Activated CD8-positive, alpha-beta memory T cell treated with anti-CD3 and anti-CD28 coated beads for 48 hours (primary cell): Measurements from ENCODE around the gene VAV3.

Experiments used
- DNase-seq, 3 experiments: peaks; one replicate each; pipeline ENCODE4 v3.0.0-alpha.2; 2020; ENCODE audit warnings: low read depth in 2 of 3, low spot score in 2 of 3

The VAV3 gene

DNA sequence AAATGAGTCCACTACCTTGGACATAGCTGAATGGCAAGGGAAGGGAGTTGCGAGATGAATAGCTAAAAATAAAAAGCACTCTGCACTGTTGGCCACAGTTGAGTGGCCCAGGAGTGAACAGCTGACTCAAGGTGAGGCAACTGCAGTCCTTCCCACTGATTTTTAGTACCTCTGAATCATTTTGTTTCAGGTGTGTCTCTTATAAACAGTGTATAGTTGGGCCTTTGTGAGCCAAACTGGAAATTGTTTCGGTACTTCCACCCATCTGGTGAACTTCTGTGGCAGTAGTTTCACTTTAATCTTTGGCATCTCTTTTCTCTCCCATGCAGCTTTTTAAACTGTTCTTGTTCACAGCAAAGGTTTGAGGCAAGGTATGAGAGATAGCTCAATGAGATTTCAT lies 122.7 kb downstream of the VAV3 start:
- no peak for DNase-seq

DNA sequence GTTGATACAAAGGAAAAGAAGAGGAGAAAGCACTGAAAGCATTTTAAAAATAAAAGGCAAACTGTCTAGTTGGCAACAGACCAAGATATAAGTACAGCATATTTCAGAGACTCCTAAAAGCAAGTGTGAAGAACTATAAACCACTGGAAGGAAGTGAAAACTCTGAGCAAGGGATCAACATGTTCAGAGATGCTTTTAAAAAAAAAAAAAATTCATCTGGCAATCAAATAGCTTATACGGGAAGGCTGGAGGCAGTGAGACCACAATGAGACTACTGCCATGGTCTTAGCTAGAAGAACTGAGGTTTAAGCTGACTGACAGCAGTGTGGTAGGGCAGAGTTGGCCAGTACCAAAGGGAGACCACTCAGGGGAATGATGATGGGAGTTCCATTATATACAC lies 124.3 kb downstream of the VAV3 start:
- DNase-seq, result no peak

DNA sequence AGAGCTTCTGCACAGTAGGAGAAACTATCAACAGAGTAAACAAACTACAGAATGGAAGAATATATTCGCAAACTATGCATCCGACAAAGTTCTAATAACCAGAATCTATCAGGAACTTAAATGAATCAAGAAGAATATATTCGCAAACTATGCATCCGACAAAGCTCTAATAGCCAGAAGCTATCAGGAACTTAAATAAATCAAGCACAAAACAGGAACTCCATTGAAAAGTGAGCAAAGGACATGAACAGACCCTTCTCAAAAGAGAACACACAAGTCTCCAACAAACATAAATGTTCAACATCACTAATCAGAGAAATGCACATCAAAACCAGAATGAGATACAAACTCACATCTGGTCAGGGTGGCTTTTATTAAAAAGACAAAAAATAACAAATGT lies 126.9 kb downstream of the VAV3 start:
- no peak for DNase-seq

DNA sequence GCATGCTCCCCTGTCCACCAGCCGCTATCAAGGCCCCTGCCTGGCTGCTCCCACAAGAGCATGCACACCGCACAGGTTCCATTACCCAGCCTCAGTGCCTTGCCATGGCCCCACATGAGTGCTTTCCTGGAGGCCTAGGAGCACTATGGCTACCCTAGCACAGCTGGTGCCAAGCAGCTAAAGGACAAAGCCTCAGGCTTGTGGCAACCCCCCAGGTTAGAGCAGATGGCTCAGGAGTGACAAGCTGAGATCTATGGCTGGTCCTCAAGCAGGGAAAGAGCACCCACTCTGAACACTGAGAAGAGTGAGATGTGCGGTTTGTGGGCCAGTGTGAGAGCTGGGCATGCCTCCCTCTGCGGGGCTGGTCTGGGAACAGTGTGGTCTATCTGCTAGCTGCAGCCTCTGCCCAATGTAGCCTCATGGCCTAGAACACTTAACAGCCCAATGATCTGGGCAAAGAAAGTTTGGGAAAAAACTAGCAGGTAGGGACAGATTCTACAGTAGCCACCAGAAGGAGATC lies 129.8 kb downstream of the VAV3 start:
- no peak for DNase-seq

DNA sequence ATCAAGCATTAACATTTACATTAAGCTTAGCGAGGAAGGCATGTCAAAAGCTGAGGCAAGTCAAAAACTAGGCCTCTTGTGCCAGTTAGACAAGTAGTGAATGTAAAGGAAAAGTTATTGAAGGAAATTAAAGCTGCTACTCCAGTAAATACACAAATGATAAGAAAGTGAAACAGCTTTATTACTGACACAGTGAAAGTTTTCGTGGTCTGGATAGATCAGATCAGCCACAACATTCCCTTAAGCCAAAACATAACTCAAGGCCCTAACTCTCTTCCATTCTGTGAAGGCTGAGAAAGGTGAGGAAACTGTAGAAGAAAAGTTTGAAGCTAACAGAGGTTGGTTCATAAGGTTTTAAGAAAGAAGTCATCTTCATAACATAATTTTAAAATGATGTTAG lies 131.9 kb downstream of the VAV3 start:
- no peak for DNase-seq

DNA sequence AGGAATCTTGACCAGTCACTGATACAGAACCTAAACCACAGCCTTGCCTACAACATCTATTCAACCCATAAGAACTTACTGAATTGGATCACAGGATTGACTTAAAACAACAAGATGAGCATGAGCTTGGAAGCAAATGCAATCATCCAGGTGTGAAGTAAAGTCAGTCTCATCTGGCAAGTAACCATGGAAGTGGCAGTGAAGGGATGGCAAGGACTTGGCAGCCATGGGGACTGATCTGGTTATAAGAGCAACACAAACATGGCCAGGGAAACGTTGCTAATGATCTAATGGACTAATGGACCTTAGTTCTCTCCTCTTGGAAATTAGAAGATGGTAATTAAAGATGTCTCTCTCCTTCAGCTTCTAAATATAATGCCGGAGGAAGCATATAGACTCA lies 133.1 kb downstream of the VAV3 start:
- DNase-seq, result no peak

DNA sequence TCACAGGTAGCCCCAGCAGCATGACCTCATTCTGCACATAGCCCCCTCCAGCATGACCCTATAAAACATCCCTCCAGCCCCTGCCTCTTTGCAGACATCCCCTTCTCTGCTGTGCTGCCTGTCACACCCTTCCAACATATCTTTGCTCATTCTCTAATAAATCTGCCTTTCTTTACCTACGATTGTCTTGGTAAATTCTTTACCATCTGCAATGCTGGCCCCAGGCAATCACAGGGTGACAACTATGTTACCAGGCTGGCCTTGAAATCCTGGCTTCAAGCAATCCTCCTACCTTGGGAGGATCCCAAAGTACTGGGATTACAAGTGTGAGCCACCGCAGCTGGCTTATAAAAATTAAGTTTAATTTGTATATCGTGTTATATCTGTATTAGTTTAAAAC lies 134.5 kb downstream of the VAV3 start:
- no peak for DNase-seq

DNA sequence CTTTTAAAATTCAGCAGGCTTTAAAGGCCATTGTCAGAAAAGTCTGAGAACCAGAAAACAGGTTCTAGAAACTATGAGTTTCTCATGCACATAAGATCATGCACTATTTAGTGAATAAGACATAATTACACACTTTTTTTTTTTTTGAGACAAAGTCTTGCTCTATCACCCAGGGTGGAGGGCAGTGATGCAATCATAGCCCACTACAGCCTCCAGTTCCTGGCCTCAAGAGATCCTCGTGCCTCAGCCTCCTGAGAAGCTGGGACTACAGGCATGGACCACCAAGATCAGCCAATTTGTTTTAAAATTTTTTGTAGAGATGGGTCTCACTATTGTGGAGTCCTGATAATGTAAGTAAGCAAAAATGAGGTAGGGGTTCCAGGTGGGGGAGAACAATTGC lies 134.9 kb downstream of the VAV3 start:
- no peak for DNase-seq

DNA sequence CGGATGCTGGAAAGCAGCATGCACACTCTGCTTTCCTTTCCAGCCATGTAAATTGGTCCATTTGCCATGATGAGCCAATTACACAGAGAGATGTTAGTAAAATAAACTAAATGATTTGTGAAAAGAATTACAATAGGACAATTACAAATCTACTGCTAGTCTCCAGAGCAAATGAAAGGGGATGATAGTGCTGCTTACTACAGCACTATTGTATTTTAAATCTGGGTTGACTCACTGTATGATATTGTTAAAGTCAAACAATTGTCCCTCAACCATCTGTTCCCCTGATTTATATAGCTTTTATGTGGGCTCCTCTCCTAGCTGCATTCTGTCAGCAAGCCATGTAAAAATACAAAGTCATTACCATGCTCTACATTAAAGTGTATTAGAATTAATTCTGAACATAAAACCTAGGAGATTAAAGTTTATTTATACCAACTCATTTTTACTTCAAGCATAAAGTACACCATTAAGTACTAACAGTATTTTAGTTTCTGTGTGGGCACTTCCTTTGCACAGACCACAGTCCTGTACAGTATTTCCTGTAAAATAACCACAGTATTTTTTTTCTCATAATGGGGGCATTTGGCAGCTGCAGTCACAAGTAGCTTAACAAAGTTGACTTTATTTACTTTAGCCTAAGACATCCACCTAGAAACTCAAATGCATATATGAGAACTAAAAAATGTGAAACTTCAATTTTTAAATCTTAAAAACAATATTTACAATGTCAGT lies 135.8 kb downstream of the VAV3 start:
- no peak for DNase-seq

DNA sequence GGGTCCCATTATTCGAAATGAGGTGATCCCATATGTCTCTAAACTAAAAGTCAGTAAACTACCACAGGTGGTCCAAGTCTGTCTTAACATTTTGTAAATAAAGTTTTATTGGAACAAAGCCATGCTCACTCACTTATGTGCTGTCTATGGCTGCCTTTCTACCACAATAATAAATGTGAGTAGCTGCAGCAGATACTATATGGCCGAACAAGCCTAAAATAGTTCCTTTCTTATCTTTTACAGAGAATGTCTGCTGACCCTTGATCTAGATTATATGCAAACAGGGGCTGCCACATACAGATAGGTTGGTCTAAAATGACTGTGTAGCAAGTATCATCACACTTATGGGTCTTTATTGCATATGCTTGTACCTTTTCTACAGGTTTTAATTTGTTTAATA lies 140.0 kb downstream of the VAV3 start:
- no peak for DNase-seq

DNA sequence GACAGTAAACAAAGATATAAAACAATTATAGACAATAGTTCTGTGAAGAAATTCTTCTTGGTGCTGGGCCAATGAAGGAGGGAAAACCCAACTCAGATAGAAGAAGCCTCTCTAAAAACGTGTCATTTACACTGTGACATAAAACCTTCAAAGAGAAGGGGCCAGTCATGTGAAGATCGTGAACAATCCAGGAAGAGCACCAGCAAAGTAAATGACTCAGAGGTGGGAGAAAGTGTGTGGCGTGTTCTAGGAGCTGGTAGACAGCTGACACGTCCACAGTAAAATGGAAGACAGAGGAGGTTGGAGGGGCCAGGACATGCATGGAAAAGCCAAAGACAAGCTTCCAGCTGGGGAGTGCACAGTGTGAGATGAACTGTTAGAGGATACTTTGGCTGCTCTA lies 143.6 kb downstream of the VAV3 start:
- no peak for DNase-seq

DNA sequence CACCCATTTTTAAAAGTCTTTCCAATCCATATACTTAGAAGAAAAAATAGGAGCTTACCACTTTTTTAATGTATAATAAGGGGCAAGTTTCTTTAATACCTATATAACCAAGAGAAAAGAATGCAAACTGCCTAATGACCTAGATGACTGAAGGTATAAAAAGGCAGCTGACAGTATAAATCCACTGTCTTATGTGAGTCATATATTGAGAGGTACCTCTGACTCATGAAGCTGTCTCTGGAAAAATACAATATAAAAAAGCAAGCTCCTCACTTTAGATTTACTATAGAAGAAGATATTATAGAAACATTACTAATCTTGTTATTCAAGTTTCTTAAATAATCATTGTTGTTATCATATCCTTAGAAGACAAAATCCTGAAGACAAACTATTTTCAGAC lies 144.2 kb downstream of the VAV3 start:
- DNase-seq, result no peak

DNA sequence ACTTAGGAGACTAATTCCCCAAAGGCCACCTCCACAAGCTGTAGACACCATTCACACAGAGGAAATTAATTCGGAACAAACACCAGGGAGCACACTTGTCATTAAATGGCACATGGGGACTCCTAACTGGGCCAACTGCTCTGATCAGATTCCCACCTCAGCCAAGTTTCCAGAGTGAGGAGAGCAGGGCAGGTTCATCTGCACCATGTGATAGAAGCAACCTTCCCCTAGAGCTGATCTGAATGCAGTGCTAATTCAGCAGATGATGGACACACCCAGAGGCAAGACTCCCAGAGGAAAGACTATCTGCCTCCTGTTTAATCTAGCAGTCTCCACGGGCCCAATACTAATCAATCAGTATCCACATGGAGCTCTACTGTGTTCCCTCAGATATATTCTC lies 147.0 kb downstream of the VAV3 start:
- DNase-seq, result no peak

DNA sequence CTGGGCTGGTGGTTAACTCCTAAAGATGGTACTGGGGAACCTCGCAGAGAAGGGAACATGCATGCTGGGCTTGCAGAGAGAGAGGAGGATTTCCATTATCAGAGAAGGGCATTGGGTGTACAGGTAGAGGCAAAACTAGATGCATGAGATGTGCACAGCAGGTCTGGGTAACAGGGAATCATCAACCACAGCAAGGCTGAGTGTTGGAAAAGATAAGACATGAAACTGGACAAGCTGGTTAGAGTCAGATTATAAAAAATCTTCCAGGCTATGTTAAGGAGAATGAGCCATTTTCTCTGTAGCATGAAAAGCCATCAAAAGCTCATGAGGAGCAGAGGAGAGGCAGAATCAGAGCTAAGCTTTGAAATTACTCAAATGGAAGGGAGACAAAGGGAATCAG lies 147.8 kb downstream of the VAV3 start:
- DNase-seq, result no peak

DNA sequence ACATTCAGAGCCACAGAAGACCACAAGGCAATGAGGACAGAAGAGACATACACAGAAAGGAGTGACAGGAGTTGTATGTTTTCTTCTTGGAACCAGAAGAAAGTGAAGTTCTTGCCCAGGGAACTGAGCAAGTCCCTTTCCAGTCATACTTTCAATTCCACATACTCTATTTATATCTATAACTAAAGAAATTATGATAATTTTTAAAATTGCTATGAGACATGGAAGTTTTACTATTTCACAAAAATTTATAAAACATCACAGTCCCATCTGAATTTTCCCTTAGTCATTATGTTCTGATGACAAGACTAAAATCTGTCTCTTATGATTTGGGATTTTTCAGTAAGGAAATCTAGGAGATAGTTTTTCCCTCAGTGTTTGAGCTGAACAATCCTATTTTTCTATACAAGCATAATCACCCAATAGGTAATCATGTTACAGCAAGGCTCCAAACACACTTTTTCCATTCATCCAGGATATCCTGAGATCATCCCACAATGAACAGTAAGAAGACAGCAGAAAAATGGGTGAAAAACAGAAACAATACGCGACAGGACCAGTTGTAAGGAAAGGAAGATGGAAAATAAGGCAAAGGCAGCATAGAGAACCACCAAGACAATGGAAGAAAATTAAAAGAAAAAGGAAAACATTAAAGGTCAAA lies 154.6 kb downstream of the VAV3 start:
- no peak for DNase-seq

DNA sequence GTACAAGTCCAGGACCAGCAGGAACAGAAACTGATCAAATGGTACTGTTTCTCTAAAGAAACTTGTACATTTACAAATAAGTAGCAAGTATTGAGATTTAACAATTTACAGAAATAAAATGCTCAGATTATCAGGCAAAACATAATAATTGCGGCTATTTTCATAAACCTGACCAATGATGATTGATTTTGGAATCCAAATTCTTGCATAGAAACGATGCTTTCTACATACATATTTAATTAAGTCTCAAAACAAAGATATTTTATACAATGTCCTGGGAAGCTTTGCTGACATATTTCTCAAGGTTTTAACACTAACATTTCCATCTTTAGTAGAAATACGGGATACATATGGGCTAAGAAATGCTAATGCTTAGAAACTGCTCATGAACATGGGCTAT lies 157.1 kb downstream of the VAV3 start:
- DNase-seq, result no peak

DNA sequence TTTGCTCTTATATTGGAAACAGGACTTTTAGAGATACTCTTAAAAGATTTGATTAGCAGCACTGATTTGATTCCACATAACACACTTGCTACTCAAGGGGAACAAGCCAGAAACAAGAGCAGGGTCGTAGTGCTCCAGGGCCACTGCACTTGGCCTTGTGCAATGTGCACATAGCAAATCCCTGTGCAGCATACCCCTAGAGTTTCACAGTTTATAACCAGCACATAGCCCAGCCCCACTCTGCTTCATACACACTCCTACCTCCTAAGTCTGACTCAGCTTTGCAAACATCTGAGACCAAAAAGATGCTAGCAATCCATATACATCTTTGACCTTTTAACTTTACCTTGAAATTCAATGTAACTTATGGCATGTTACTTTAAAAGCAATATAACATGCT lies 157.6 kb downstream of the VAV3 start:
- no peak for DNase-seq

DNA sequence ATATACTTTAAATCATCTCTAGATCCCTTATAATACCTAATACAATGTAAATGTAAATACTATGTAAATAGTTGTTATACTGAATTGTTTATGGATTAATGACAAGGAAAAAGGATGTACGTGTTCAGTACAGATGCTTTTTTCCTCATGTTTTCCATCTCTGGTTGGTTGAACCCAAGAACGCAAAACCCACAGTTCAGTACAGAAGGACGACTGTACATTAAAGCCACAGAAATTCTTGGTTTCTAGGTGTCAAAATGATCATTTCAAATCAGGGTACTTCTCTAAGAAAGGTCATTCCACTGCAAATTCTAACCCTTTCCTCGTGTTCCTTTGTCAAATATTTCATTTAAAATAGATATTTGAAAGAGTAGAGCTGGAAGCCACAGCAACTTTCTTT lies 158.1 kb downstream of the VAV3 start:
- DNase-seq, result no peak

DNA sequence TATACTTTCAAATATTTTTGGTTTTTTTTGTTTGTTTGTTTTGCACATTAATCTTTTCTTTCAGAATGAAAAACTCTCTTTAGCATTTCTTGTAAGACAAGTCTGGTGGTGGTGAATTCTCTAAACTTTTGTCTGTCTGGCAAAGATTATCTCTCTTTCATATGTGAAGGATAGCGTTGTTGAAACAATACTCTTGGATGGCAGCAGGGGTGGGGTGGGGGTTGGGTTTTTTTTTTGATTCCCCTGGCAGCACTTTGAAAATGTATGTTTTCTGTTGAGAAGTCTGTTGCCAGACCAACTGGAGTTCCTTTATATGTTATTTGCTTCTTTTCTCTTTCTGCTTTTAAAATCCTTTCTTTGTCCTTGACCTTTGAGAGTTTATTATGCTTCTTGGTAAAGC lies 160.2 kb downstream of the VAV3 start:
- DNase-seq, result no peak

DNA sequence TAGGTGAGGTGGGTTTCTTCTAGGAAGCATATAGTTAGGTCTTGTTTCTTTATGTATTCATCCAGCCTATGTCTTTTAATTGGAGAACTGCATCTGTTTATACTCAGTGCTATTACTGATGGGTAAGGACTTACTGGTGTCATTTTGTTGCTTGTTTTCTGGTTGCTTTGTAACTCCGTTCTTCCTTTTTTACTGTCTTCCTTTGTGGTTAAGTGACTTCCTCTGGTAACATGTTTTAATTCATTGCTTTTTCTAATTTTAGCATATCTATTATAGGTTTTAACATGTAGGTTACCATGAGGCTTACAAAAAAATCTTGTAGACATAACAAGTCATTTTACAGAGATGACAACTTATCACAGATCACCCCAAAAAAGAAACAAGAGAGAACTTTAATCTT lies 160.8 kb downstream of the VAV3 start:
- DNase-seq, result no peak

DNA sequence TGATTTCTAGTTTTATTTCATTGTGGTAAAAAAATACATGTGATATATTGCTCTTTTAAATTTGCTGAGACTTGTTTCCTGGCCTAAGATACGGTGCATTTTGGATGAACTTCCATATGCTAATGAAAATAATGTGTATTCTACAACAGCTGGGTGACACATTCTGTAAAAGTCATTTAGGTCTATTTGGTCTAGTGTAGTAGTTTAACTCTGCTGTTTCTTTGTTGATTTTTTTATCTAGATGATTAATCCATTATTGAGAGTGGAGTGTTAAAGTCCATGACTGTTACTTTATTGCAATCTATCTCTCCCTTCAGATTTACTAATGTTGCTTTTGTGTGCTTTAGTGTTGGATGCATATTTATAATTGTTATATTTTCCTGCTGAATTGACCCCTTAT lies 161.4 kb downstream of the VAV3 start:
- no peak for DNase-seq

DNA sequence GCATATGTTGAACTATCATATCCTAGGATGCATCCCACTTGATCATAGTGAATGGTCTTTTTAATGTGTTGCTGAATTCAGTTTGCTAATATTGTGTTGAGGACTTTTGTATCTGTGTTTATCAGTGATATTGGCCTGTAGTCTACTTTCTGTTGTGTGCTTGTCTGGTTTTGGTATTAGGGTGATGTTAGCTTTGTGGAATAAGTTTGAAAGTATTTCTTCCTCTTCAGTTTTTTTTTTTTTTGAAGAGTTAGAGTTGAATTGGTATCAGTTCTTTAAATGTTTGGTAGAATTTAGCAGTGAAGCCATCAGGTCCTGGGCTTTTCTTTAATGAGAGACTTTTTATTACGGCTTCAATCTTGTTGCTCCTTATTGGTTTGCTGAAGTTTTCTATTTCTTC lies 162.3 kb downstream of the VAV3 start:
- no peak for DNase-seq

DNA sequence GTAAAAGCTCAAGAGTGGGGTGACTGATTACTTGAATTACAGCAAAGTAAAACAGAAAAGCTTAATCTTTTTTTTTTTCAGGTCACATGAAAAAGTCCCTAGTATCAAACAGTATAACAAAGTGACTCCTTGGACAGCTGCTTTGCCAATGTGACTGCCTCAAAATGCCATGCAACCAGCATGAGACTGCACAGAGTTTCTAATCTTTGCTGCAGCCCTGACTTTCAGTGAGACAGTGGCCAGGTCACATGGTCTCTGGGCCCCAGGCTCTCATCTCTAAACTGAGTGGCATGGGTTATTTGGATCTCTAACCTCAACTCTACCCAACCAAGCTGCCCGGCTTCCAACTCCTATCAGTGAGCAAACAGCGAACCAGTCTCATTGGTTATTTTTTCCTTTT lies 169.0 kb downstream of the VAV3 start:
- no peak for DNase-seq
